ENCODE data around the gene C16orf86.
"Not testable (repeated sequence)": the region's sequence is repeated elsewhere in the genome, so short reads cannot be mapped to it uniquely, and the experiment has no call there.

The C16orf86 gene

DNA sequence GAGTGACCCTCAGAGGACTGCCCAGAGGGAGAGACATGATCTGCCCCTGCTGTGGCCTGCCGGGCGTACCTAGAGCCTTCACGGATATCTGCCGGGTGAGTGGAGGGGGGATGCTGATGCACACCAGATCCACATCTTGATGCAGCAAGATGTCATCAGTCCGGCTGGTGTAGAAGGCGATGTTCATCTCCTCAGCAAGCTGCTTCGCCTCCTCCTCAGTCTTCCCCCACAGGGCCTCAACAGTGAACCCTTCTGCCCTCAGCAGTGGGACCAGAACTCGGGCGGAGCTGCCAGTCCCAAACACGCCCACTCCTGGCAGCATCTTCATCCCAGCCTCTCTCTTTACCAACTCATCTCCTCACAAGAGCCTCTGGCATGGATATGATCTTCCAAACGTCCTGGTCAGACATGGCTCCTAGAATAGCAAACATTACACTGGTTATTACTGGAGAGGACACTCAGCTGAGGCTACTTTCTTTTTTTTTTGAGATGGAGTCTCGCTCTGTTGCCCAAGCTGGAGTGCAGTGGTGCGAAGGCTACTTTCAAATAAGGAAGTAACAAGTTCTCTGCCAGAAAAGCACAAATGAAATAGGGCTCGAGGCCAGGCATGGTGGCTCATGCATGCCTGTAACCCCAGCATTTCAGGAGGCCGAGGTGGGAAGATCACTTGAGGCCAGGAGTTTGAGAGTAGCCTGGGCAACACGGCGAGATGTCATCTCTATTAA is 18.9 kb downstream of the C16orf86 start:
- TF ChIP-seq, protein P1, sequence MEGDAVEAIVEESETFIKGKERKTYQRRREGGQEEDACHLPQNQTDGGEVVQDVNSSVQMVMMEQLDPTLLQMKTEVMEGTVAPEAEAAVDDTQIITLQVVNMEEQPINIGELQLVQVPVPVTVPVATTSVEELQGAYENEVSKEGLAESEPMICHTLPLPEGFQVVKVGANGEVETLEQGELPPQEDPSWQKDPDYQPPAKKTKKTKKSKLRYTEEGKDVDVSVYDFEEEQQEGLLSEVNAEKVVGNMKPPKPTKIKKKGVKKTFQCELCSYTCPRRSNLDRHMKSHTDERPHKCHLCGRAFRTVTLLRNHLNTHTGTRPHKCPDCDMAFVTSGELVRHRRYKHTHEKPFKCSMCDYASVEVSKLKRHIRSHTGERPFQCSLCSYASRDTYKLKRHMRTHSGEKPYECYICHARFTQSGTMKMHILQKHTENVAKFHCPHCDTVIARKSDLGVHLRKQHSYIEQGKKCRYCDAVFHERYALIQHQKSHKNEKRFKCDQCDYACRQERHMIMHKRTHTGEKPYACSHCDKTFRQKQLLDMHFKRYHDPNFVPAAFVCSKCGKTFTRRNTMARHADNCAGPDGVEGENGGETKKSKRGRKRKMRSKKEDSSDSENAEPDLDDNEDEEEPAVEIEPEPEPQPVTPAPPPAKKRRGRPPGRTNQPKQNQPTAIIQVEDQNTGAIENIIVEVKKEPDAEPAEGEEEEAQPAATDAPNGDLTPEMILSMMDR (IDR thresholded peaks at IDR 0.05; ENCODE audit: control insufficient read depth, extremely low read depth, insufficient read depth): no peak
- H3K4me3 ChIP-seq (ENCODE audit: low read depth, low read length): no peak overlapping the region
- DNase-seq (ENCODE audit: low read depth): no peak

DNA sequence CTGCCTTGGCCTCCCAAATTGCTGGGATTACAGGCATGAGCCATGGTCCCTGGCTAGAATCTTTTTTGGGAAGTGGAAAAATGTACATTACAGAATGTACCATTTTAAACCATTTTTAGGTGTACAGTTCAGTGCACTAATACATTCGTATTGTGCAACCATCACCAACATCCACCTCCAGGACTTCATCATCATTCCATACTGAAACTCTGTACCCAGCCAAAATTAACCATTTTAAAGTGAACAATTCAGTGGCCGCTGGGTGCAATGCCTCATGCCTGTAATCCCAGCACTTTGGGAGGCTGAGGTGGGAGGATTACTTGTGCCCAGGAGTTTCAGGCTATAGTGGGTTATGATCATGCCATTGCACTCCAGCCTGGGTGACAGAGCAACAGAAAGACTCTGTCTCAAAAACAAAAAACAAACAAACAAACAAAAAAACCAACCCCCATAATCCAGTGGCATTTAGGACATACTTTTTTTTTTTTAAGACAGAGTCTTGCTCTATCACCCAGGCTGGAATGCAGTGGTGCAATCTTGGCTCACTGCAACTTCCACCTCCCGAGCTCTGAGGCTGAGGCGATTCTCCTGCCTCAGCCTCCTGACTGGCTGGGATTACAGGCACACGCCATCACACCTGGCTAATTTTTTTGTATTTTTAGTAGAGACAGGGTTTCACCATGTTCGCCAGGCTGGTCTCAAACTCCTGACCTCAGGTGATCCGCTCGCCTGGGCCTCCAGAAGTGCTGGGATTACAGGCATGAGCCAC is 27.1 kb downstream of the C16orf86 start:
- H3K4me3 ChIP-seq (ENCODE audit: low read depth, low read length); DNase-seq (ENCODE audit: low read depth): not testable (repeated sequence)

DNA sequence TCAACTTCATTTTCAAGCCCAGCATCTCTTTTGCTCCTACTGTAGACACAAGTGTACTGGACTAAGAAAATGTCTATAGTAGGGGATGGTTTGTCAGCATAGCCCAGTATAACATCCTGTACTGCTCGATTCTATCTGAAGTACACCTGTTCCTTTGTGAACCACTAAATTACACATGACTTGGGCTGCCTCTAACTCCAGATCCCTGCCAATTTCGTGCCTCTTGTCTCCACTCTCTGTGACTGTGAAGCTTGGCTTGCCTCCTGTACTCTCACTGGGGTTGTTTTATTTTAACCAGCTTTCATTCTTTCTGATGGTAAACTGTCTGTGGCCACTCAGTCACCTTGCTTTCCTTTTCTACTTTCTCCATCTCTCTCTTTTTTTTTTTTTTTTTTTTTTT is 28.0 kb downstream of the C16orf86 start:
- TF ChIP-seq, protein P1 (IDR thresholded peaks at IDR 0.05; ENCODE audit: control insufficient read depth, extremely low read depth, insufficient read depth): no peak
- H3K4me3 ChIP-seq (ENCODE audit: low read depth, low read length): no peak overlapping the region
- DNase-seq (ENCODE audit: low read depth): no peak

DNA sequence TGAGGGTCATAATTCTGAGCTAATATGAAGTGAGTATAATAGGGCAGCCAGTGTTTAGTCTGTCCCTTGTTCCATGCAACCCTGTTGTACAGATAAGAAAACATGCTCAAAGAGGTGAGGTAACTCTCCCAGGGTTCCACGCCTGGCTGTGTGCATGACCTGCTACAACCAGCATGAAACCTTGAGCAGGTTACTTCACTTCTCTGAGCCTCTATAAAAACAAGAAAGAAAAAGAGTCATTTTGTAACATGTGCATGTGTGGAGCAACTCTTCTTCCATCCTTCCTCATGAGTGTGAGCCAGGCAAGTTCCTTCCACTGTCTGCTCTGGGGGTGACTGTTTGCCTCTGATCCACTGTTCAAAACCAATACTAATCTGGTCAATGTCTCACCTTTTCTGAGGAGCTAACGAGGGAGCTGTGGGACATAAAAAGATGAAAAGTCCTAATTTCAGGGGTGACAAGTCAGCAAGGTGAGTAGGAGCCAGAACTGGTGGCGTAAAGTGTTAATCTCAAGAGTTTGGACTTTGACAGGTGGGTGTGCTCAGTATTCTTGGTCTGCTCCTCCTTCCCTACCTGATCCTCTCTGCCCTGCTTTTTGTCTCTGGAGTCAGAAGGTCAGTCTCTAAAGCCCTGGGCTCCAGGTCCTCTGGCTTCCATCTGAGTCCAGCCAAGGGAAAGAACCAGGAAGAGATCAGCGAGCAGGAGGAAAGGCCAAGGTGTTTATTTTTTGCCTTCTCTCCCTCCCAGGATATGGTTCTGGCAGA is 31.0 kb downstream of the C16orf86 start:
- H3K4me3 ChIP-seq (ENCODE audit: low read depth, low read length): no peak overlapping the region
- no peak for DNase-seq (ENCODE audit: low read depth)
- TF ChIP-seq, protein P1 (IDR thresholded peaks at IDR 0.05; ENCODE audit: control insufficient read depth, extremely low read depth, insufficient read depth): no peak

DNA sequence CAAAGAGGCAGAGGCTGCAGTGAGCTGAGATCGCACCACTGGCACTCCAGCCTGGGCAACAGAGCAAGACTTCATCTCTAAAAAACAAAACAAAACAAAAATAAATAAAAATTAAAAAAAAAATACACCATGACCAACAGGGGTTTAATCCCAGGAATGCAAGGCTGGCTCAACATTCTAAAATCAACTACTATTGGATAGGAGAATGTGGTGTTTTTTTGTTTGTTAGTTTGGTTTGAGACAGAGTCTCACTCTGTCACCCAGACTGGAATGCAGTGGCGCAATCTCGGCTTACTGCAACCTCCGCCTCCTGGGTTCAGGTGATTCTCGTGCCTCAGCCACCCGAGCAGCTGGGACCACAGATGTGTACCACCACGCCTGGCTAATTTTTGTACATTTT is 32.7 kb downstream of the C16orf86 start:
- no peak for DNase-seq (ENCODE audit: low read depth)
- TF ChIP-seq, protein P1 (IDR thresholded peaks at IDR 0.05; ENCODE audit: control insufficient read depth, extremely low read depth, insufficient read depth): no peak
- no peak overlapping the region for H3K4me3 ChIP-seq (ENCODE audit: low read depth, low read length)

DNA sequence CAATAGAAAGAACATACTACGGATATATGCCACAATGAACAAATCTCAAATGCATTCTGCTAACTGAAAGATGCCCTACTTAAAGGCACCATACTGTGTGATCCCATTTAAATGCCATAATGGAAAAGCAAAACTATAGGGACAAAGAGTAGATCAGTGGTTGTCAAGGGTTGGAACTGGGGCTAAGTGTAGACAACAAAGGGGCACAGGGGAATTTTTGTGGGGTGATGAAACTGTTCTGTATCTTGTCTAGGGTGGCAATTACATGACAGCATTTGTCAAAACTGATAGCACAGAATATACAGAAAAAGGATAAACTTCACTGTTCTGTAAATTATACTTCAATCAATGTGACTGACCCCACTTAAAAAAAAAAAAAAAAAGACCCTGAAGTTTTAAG is 34.8 kb downstream of the C16orf86 start:
- H3K4me3 ChIP-seq (ENCODE audit: low read depth, low read length): no peak overlapping the region
- TF ChIP-seq, protein P1 (IDR thresholded peaks at IDR 0.05; ENCODE audit: control insufficient read depth, extremely low read depth, insufficient read depth): no peak
- DNase-seq (ENCODE audit: low read depth): no peak

DNA sequence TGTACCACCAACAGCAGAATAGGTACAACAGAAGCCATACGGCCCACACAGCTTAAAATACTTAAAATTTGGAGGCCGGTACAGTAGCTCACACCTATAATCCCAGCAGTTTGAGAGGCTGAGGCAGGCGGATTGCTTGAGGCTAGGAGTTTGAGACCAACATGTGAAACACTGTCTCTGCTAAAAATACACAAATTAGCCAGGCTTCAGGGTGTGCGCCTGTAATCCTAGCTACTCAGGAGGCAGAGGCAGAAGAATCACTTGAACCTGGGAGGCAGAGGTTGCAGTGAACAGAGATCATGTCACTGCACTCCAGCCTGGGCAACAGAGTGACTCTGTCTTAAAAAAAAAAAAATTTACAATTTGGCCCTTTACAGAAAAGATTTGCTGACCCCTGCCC is 35.5 kb downstream of the C16orf86 start:
- DNase-seq (ENCODE audit: low read depth): no peak
- no peak overlapping the region for H3K4me3 ChIP-seq (ENCODE audit: low read depth, low read length)
- TF ChIP-seq, protein P1 (IDR thresholded peaks at IDR 0.05; ENCODE audit: control insufficient read depth, extremely low read depth, insufficient read depth): no peak

All from LNCaP clone FGC (cell line).